Measurements from ENCODE around the gene PPP1R3G. TPM values are rescaled to one million over a fixed set of nuclear protein-coding genes. Genes with fewer than 3 reads are reported as not detected.

PPP1R3G gene
- polyA plus RNA-seq, 3 donors = 1.6 to 3.0 (median 2.6) TPM

GRCh38 chr6:5061152-5061551 lies 24.0 kb upstream of the PPP1R3G start:
- no peak for DNase-seq (ENCODE audit: extremely low read depth in 1 of 11, low read depth in 9 of 11, low spot score in 4 of 11)

GRCh38 chr6:5063617-5064016 lies 21.5 kb upstream of the PPP1R3G start:
- no peak for DNase-seq (ENCODE audit: extremely low read depth in 1 of 11, low read depth in 9 of 11, low spot score in 4 of 11)

- DNase-seq (ENCODE audit: extremely low read depth in 1 of 11, low read depth in 9 of 11, low spot score in 4 of 11) = no peak
Measured at GRCh38 chr6:5066456-5067093, 18.6 kb upstream of the PPP1R3G start.

DNA sequence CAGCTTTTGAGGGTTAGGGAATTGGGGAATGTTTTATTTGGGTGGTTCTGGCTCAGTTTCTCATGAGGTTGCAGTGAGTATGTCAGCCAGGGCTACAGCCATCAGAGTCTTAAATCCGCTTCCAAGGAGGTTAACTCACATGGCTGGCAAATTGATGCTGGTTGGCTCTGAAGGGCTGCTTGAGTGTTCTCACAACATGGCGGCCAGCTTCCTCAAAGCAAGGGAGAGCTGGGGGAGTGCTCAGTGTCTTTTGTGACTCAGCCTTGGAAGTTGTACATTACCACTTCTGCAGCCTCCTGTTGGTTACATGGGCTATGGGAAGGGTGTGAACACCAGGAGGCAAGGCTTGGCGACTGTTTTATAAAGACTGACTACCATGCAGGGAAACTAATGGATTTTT lies 17.8 kb upstream of the PPP1R3G start:
- no peak for DNase-seq (ENCODE audit: extremely low read depth in 1 of 11, low read depth in 9 of 11, low spot score in 4 of 11)

DNA sequence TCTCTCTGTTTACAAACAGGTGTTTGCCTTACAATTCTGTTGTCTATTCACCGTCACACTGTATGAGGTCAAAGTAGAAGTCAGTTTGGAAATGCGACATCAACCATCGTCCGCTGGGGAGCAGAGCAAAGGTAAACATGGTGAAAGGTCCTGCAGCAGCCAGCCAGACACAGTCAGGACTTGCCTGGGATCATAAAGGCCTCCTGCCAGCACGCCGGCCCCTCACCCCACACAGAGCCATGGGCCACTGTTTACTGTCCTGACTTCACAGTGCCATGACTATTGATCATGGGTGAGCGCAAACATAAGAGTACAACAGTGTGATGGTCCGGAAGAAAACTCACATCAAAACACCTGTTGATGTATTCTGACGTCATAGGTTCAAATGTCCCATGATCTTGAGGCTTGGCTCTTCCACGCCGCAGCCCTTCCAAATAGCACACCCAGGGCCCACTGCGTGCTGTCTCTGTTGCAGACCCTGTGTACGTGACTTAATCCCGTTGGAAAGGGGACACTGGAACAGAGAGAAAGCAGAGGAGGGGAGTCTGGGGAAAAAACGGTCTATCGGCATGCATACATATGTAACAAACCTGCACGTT lies 16.9 kb upstream of the PPP1R3G start:
- no peak for DNase-seq (ENCODE audit: extremely low read depth in 1 of 11, low read depth in 9 of 11, low spot score in 4 of 11)

DNA sequence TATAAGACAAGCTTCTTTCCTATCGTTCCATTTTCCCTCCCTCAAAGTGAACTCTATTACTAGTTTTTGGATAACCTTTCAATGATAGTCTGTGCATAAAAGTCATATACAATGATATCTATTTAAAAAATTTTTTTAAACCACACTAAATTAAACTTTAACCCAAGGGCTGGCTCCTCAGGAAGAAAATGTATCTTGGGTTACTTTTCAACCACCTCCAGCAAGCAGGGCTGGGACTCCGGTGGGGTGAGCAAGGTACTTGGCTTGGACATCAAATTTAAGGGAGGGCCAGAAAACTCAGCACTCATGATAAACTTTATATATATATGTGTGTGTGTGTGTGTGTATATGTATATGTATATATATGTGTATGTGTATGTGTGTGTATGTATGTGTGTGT lies 13.9 kb upstream of the PPP1R3G start:
- DNase-seq (ENCODE audit: extremely low read depth in 1 of 11, low read depth in 9 of 11, low spot score in 4 of 11) = no peak

GRCh38 chr6:5072440-5072839 lies 12.7 kb upstream of the PPP1R3G start:
- no peak for DNase-seq (ENCODE audit: extremely low read depth in 1 of 11, low read depth in 9 of 11, low spot score in 4 of 11)

DNA sequence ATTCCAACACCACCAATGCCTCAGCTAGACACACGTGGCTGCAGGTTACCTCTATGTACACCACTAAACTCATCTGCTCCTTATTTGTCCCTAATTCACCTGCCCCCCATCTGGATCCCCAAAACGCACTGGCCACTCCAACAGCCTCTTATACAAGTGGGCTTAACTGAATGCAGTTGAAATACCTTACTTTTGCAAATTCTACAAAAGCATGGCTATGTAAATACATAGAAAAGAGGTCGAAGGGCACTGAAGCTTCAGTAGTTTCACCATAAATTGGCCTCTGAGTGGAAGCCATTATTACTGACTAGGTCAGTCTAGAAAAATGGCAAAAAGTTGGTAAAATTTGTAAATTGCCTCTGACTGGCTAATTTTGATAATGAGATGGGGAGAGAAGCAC lies 11.1 kb upstream of the PPP1R3G start:
- no peak for DNase-seq (ENCODE audit: extremely low read depth in 1 of 11, low read depth in 9 of 11, low spot score in 4 of 11)

GRCh38 chr6:5076931-5077330 lies 8.2 kb upstream of the PPP1R3G start:
- no peak for DNase-seq (ENCODE audit: extremely low read depth in 1 of 11, low read depth in 9 of 11, low spot score in 4 of 11)

- no peak for DNase-seq (ENCODE audit: extremely low read depth in 1 of 11, low read depth in 9 of 11, low spot score in 4 of 11)
Measured at GRCh38 chr6:5078121-5078669, 6.9 kb upstream of the PPP1R3G start.

GRCh38 chr6:5079692-5080091 lies 5.4 kb upstream of the PPP1R3G start:
- no peak for DNase-seq (ENCODE audit: extremely low read depth in 1 of 11, low read depth in 9 of 11, low spot score in 4 of 11)

DNA sequence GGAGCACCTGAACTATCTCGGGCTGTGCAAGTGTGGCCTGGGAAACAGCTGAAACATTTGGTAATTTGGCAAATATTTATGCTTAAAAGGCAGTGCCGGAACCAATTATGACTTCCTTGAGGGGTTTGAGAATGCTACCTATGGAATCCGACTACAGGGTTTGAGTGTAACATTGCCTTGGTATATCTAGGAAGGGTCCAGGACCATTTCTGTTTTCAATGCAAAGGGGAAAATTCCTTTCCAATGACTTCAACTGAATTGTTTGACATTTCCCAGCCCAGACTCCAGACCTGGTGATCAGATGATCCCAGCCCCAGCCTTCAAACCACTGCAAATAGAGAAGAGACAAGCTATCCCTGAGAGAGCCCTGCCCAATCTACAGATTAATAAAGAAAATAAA lies 4.6 kb upstream of the PPP1R3G start:
- DNase-seq (ENCODE audit: extremely low read depth in 1 of 11, low read depth in 9 of 11, low spot score in 4 of 11) = no peak

DNA sequence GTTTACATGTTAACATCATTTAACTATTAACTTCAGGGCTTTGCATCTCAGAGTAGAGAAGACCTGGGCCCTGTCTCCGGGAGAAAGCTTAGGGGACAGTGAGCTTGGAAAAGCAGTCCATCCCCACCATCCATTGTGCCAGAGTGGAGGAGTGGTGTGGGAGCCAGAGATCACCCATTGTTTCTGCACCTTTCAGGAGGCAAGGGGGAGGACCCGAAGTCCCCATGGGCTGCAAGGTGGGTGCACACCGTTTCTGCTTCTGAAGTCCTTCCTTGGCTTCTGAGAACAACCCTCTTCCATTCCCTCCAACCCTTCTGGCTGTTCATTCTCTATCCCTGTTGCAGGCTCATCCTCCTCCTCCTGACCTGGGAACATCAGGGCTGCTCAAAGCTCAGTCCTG lies 4.0 kb upstream of the PPP1R3G start:
- no peak for DNase-seq (ENCODE audit: extremely low read depth in 1 of 11, low read depth in 9 of 11, low spot score in 4 of 11)

DNA sequence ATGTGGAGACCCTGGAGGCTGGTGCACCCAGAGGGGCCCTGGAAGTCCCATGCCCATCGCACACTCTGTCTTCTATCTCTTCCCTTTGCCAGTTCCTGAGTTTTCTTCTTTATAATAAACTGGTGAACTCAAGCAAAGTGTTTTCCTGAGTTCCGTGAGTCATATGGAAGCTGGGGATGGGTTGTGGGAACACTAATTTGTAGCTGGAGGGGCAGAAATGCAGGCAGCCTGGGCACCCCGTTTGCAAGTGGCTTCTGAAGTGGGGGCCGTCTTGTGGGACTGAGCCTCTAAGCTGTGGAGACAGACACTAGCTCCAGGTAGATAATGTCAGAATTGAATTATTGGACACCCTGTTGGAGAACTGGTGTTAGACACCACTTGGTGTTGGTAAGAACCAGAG lies 3.2 kb upstream of the PPP1R3G start:
- no peak for DNase-seq (ENCODE audit: extremely low read depth in 1 of 11, low read depth in 9 of 11, low spot score in 4 of 11)

GRCh38 chr6:5082487-5083306 lies 2.4 kb upstream of the PPP1R3G start:
- no peak for DNase-seq (ENCODE audit: extremely low read depth in 1 of 11, low read depth in 9 of 11, low spot score in 4 of 11)

DNA sequence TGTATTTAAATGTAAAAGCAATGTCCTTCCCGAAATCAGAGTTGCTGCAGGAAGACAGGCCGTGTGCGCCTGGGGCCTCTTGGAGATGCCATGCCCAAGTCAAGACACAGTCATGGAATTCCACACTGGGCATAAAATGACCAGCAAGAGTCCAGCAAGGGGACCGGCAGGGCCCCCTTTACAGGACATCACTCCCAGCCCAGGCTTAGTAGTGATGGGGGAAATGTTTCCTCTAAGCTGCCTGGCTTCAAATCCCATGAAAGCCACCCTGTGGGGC lies 1.9 kb upstream of the PPP1R3G start:
- no peak for DNase-seq (ENCODE audit: extremely low read depth in 1 of 11, low read depth in 9 of 11, low spot score in 4 of 11)

- DNase-seq (ENCODE audit: extremely low read depth in 1 of 11, low read depth in 9 of 11, low spot score in 4 of 11) = no peak
Measured at GRCh38 chr6:5083813-5084359, 1.3 kb upstream of the PPP1R3G start.

DNA sequence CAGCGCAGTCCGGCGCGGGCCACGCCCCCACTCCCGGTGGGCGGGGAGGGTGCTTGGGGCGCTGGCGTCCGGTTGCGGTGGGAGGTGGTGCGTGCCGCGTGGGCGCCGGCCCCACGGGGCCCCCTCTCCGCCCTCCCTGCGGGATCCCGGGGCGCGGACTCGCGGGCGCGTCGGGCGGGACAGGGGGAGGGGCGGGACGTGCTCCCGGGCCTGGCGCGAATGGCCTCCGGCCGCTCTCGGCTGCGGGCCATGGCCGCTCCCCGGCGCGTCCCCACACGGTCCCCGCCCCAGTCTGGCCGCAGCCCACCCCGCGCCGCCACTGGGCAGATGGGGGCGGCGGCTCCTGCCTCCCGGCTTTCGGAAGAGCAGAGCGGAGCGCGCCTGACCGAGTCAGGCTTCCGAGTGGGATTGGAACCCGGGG lies 771 bp upstream of the PPP1R3G start:
- peak in 4 of 11 donors; percentile 18 to 41 (median 31) for DNase-seq (ENCODE audit: extremely low read depth in 1 of 11, low read depth in 9 of 11, low spot score in 4 of 11)

- peak in 6 of 11 donors; percentile 26 to 55 (median 40) for DNase-seq (ENCODE audit: extremely low read depth in 1 of 11, low read depth in 9 of 11, low spot score in 4 of 11)
Measured at GRCh38 chr6:5085648-5086293, 630 bp downstream of the PPP1R3G start.
